ENCODE measurements around the gene DCUN1D3.
A peak's percentile ranks its signal among the peaks of the same experiment; 100 is the strongest.

DNA sequence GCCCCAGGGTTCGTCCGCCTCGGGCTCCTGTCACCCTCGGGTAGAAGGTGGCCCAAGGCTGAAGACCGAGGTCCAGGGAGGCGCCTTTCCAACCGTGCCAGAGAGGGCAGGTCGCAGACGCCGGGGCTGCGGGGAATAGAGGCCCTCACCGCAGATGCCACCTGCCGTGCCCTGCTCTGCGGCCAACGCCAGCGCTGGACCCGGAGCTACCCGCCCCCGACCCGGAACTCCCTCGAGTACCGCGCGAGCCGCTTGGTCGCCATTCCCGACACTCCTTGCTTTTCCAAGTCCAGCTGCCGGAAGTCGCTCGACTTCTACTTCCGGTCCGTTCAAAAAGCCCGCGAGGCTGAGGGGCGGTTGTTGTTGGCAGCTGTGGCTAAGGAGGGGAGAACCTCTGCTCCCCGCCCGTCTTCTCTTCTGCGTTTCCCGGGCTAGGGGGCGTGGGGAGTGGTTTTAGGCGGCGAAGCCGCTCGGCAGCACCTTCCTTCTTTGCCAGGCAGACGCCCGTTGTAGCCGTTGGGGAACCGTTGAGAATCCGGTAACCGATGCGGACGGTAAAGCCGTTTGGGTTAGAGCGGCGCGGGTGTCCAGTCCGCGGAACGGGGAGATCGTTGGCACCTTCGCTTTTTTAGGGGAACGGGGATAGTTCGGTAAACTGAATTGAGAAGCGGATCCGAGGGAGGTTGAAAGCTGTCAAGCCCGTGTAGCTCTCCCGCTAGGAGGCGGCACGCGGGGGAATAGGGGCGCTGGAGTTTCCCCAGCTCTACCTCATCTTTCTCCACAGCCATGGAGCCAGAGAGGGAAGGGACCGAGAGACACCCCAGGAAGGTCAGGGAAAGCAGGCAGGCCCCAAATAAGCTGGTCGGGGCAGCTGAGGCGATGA lies 93.7 kb downstream of the DCUN1D3 start, which contains the start of the genes ERI2 and REXO5:
- peak; percentile 47 for TF ChIP-seq CTCF (IDR thresholded peaks at IDR 0.05)
- no peak for TF ChIP-seq CHD2 (IDR thresholded peaks at IDR 0.05; ENCODE audit: low read length, partially characterized antibody)
- TF ChIP-seq SREBF2 (IDR thresholded peaks at IDR 0.05) = no peak
- no peak for TF ChIP-seq EP300 (IDR thresholded peaks at IDR 0.05)
- TF ChIP-seq RCOR1 (IDR thresholded peaks at IDR 0.05; ENCODE audit: low read depth, low read length) = no peak
- no peak for TF ChIP-seq CEBPB (IDR thresholded peaks at IDR 0.05)
- TF ChIP-seq MAFK (IDR thresholded peaks at IDR 0.05; ENCODE audit: partially characterized antibody) = no peak
- TF ChIP-seq REST (IDR thresholded peaks at IDR 0.05) = peak; percentile 34; the same call in 1 of the 2 replicates
- TF ChIP-seq, protein P1, sequence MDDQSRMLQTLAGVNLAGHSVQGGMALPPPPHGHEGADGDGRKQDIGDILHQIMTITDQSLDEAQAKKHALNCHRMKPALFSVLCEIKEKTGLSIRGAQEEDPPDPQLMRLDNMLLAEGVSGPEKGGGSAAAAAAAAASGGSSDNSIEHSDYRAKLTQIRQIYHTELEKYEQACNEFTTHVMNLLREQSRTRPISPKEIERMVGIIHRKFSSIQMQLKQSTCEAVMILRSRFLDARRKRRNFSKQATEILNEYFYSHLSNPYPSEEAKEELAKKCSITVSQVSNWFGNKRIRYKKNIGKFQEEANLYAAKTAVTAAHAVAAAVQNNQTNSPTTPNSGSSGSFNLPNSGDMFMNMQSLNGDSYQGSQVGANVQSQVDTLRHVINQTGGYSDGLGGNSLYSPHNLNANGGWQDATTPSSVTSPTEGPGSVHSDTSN (IDR thresholded peaks at IDR 0.05) = peak; percentile 76; the same call in 1 of the 2 replicates
